Adipose tissue (tissue), 3 donors: ENCODE data around the gene GPR146. TPM values are rescaled to one million over a fixed set of nuclear protein-coding genes. Genes with fewer than 3 reads are reported as not detected.
"Not testable (repeated sequence)": the region's sequence is repeated elsewhere in the genome, so short reads cannot be mapped to it uniquely, and the experiment has no call there.

ENCODE experiments used
- H3K27ac ChIP-seq: one replicate; pipeline ENCODE4 v1.5.1; 2013; ENCODE audit warnings: low read depth, low read length
- WGBS, 3 donors: extraction: QIAGEN DNeasy Blood & Tissue Kit; methylation state at CpG; one replicate each; pipeline ENCODE4 v1.1.7; 2013; 5-methylcytosine and 5-hydroxymethylcytosine counted together
- polyA plus RNA-seq, 3 donors: library from polyadenylated mRNA; stranded (reverse); fragments of 200-250 nt; gene quantifications; one replicate each; pipeline ENCODE4 v1.2.3, GENCODE V29; 2013
- donor health status: healthy with polysubstance abuse.
- donor health status: Bipolar disorder and iron deficiency.
- donor health status: healthy.

GPR146 gene
- polyA plus RNA-seq, 3 donors, result 18.4 to 71.2 (median 41.9) TPM

DNA sequence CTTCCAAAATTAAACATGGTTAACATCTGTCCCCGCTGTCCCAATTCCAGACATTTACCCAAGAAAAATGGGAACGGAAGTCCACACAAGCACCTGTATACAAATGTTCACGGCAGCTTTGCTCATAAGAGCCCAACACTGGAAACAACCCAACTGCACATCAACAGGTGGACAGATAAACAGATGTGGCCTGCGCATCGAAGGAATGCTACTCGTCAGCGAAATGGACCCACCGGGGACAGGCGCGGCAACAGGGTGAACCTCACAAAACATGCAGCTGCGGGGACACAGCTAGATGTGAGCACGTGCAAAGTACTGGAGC, 20.9 kb downstream of the GPR146 start:
- no peak overlapping the region for H3K27ac ChIP-seq
- 58 to 65% (median 63%) methylated on average over 12 of the region's 12 CpGs for WGBS, 3 donors

GRCh38 chr7:1065585-1066241, 21.4 kb downstream of the GPR146 start:
- H3K27ac ChIP-seq, result no peak overlapping the region
- WGBS, 3 donors, result 8 to 11% (median 10%) methylated on average over 45 to 48 of the region's 48 CpGs

GRCh38 chr7:1066242-1066588, 21.9 kb downstream of the GPR146 start:
- WGBS, 3 donors, result 71 to 72% (median 71%) methylated on average over 21 of the region's 21 CpGs
- H3K27ac ChIP-seq, result no peak overlapping the region

- H3K27ac ChIP-seq, result no peak overlapping the region
- 81 to 88% (median 87%) methylated on average over 14 of the region's 14 CpGs for WGBS, 3 donors
These were observed 23.7 kb downstream of the GPR146 start for GRCh38 chr7:1068013-1068412.

GRCh38 chr7:1068619-1069018, 24.3 kb downstream of the GPR146 start:
- WGBS, 3 donors, result 77 to 85% (median 81%) methylated on average over 11 of the region's 11 CpGs
- no peak overlapping the region for H3K27ac ChIP-seq

GRCh38 chr7:1070544-1071011, 26.2 kb downstream of the GPR146 start:
- WGBS, 3 donors, result 93 to 95% (median 94%) methylated on average over 42 of the region's 42 CpGs
- no peak overlapping the region for H3K27ac ChIP-seq

- no peak overlapping the region for H3K27ac ChIP-seq
- 94 to 95% (median 95%) methylated on average over 18 to 19 of the region's 19 CpGs for WGBS, 3 donors
These were observed 27.4 kb downstream of the GPR146 start for GRCh38 chr7:1071731-1072254.

DNA sequence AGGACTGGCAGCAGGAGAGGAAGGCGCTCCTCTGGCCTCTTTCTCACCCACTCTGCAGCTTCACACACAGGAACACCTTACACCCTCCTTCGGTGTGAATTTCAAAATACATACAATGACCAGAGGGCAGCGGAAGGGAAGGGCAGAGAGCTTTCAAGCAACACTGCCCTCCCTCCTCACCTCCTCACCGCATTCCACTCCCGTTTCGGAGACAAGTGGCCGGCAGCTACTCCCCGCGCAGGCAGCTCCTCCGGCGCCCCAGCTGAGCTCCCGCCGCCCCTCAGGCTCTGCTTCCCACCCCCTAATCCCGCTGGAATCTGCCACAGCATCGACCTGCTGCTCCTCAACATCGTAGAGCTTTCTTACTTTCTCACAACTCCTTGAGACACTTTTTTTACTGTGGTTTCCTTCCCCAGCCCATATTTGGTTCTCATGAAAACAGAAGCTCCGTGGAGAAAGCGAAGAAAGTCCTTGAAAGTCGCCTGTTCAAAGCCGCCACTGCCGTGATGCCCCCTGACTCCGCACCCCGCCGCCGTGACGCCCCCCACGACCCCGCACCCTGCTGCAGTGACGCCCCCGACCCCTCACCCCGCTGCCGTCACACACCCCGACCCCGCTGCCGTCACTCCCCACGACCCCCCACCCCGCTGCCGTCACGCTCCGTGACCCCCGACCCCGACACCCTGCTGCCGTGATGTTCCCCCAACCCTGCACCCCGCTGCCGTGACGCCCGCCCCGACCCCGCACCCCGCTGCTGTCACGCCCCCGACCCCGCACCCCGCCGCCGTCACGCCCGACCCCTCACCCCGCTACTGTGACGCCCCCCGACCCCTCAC, 29.0 kb downstream of the GPR146 start:
- WGBS, 3 donors, result 66 to 78% (median 67%) methylated on average over 44 to 60 of the region's 61 CpGs
- no peak overlapping the region for H3K27ac ChIP-seq

DNA sequence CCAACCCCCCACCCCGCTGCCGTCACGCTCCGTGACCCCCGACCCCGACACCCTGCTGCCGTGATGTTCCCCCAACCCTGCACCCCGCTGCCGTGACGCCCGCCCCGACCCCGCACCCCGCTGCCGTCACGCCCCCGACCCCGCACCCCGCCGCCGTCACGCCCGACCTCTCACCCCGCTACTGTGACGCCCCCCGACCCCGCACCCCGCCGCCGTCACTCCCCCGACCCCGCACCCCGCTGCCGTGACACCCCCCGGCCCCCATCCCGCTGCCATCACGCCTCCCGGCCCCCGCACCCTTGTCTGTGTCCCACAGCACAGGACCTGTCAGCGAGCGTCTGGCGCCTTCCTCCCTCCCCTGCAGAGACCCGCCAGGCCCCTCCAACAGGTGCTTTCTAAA, 29.7 kb downstream of the GPR146 start:
- WGBS, 3 donors, result 87 to 93% (median 91%) methylated on average over 19 to 41 of the region's 43 CpGs

DNA sequence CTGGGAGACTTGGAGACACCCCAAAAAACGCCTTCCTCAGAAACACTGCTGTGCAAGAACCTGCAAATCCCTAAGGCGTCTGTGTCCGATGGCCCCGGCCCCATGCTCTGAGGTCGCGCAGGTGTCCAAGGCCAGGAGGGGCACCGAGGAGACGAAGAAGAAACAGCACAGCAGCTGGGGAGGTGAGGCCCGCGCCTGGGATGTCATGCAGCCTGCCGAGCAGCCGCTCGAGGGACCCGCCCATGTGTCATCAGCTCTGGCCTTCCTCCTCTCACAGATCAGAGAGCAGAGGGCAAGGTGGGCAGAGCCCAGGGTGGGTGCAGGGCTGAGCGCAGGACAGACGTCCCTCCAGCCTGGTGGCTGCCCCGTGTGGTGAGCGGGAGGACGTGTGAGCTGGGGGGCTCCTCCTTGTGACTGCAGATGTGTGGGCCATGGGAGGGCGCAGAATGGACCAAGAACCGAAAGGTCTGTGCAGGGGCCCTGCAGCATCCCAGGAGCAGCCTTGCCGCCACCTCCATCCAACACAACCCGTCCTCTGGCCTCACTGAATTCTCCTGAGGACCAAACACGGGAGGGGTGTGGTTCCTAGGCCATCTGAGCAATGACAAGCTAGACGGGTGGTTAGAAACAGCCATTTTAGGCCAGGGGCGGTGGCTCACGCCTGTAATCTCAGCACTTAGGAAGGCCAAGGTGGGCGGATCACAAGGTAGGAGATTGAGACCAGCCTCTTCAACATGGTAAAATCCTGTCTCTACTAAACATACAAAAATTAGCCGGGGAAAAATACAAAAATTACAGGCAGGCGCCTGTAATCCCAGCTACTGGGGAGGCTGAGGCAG, 30.5 kb downstream of the GPR146 start:
- 90 to 91% (median 90%) methylated on average over 26 to 30 of the region's 30 CpGs for WGBS, 3 donors
- no peak overlapping the region for H3K27ac ChIP-seq

More for the DNA sequence above, 29.7 kb downstream of the GPR146 start:
- H3K27ac ChIP-seq, result not testable (repeated sequence)

- 35 to 50% (median 38%) methylated on average over 26 to 27 of the region's 27 CpGs for WGBS, 3 donors
- no peak overlapping the region for H3K27ac ChIP-seq
These were observed 32.1 kb downstream of the GPR146 start for GRCh38 chr7:1076184-1077072.

- no peak overlapping the region for H3K27ac ChIP-seq
- WGBS, 3 donors, result 95 to 97% (median 96%) methylated on average over 10 to 11 of the region's 11 CpGs
These were observed 34.2 kb downstream of the GPR146 start for GRCh38 chr7:1078519-1078918.

- no peak overlapping the region for H3K27ac ChIP-seq
- 84 to 91% (median 85%) methylated on average over 15 of the region's 15 CpGs for WGBS, 3 donors
These were observed 34.6 kb downstream of the GPR146 start for GRCh38 chr7:1078985-1079384.

GRCh38 chr7:1079546-1079945, 35.2 kb downstream of the GPR146 start:
- H3K27ac ChIP-seq, result no peak overlapping the region
- WGBS, 3 donors, result 77 to 81% (median 80%) methylated on average over 12 of the region's 12 CpGs

- 89 to 91% (median 91%) methylated on average over 38 of the region's 38 CpGs for WGBS, 3 donors
- no peak overlapping the region for H3K27ac ChIP-seq
These were observed 36.0 kb downstream of the GPR146 start for GRCh38 chr7:1080252-1080920.

GRCh38 chr7:1080921-1081255, 36.5 kb downstream of the GPR146 start:
- WGBS, 3 donors, result 89 to 97% (median 96%) methylated on average over 11 to 16 of the region's 16 CpGs
- H3K27ac ChIP-seq, result no peak overlapping the region

GRCh38 chr7:1081336-1081735, 37.0 kb downstream of the GPR146 start:
- 85 to 89% (median 86%) methylated on average over 20 of the region's 20 CpGs for WGBS, 3 donors

More at GRCh38 chr7:1081336-1081735, 37.0 kb downstream of the GPR146 start:
- no peak overlapping the region for H3K27ac ChIP-seq
